Measurements from ENCODE around the gene PRR15.

PRR15 gene

DNA sequence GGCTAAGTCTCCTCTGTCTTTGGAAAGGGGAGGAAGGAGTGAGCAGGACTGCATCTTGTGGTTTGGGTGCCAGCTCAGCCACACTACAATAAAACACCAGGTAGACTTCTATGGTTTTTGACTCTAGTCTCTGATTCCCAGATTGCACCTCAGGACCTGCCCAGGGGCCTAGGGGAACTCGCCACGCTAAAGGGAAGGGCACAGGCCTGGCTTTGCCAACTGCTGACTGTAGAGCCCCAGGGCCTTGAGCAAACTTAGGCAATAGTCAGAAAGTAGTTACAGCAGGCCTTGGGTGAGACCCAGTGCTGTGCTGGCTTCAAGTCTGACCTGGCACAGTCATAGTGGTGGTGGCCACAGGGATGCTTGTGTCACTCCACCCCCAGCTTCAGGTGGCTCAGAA, 24.2 kb upstream of the PRR15 start:
- H2AFZ ChIP-seq (ENCODE audit: low read length): no peak overlapping the region
- H3K4me3 ChIP-seq (ENCODE audit: low read depth, low read length, poor library complexity, severe bottlenecking): no peak overlapping the region
- TF ChIP-seq, protein P1, sequence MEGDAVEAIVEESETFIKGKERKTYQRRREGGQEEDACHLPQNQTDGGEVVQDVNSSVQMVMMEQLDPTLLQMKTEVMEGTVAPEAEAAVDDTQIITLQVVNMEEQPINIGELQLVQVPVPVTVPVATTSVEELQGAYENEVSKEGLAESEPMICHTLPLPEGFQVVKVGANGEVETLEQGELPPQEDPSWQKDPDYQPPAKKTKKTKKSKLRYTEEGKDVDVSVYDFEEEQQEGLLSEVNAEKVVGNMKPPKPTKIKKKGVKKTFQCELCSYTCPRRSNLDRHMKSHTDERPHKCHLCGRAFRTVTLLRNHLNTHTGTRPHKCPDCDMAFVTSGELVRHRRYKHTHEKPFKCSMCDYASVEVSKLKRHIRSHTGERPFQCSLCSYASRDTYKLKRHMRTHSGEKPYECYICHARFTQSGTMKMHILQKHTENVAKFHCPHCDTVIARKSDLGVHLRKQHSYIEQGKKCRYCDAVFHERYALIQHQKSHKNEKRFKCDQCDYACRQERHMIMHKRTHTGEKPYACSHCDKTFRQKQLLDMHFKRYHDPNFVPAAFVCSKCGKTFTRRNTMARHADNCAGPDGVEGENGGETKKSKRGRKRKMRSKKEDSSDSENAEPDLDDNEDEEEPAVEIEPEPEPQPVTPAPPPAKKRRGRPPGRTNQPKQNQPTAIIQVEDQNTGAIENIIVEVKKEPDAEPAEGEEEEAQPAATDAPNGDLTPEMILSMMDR (IDR thresholded peaks at IDR 0.05; ENCODE audit: low read length): no peak
- TF ChIP-seq EZH2 (IDR thresholded peaks at IDR 0.05; ENCODE audit: borderline replicate concordance, low read length): no peak
- H3K27me3 ChIP-seq (ENCODE audit: insufficient read depth, low read length): no peaks in the 10 kb centered on the region
- H3K36me3 ChIP-seq (ENCODE audit: insufficient read depth, low read length): no peaks in the 10 kb centered on the region
- H3F3A ChIP-seq (ENCODE audit: insufficient read depth, low read length): no peaks in the 10 kb centered on the region
- H3K9me3 ChIP-seq (ENCODE audit: low read length): no peaks in the 10 kb centered on the region
- no peak overlapping the region for H3K9ac ChIP-seq (ENCODE audit: low read length)
- H3K27ac ChIP-seq (ENCODE audit: low read depth, low read length, poor library complexity, severe bottlenecking): no peak overlapping the region
- no peaks in the 10 kb centered on the region for H4K20me1 ChIP-seq (ENCODE audit: insufficient read depth, low read length)
- no peaks in the 10 kb centered on the region for H3K4me1 ChIP-seq (ENCODE audit: insufficient read depth, low read length, severe bottlenecking)
- H3K4me2 ChIP-seq (ENCODE audit: low read length): no peak overlapping the region
- no peaks in the 10 kb centered on the region for H3K79me2 ChIP-seq (ENCODE audit: insufficient read depth, low read length)
- H3K9me2 ChIP-seq (ENCODE audit: low read depth, low read length): 0 out of 2 replicates have a peak, but pooled peaks cover 5% of the 10 kb centered on the region

DNA sequence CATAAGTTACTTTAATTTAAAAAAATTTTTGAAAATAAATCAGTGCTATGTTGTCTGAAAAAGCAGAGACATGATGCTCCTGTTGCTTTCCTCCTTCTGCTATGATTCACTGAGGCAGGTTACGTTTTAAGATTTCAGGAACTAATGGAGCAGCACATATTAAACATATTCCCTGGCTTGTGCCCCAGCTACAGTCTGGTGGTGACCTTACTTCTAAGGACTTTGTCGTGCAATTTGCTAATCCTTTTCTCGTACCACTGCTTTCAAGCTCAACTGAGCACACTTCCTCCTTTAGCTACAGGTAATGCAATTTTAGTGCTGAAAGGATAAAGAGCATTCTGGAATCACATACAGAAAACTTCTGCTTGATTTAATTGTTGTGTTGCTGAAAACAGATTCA, 16.2 kb upstream of the PRR15 start:
- 0 out of 2 replicates have a peak, but pooled peaks cover 5% of the 10 kb centered on the region for H3K9me2 ChIP-seq (ENCODE audit: low read depth, low read length)

DNA sequence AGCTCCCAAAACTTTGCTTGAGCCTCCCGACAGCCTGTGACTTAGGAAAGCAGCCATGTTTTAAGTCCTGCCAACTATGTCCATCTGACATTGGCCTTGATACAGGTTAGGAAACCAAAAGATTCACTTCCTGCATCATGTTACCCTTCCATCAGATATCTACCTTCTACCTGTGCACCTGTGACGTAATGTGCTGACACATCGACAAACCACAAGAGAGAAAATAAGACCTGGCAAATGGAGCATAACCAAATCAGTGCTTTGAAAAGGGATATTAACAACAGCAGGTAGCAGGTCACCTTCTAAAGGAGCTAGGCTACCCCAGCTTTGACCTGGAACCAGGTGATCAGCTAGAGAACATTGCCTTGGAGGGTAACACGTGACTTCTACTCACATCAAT, 14.8 kb upstream of the PRR15 start:
- no peak overlapping the region for H2AFZ ChIP-seq (ENCODE audit: low read length)
- TF ChIP-seq, protein P1 (IDR thresholded peaks at IDR 0.05; ENCODE audit: low read length): no peak
- no peak for TF ChIP-seq EZH2 (IDR thresholded peaks at IDR 0.05; ENCODE audit: borderline replicate concordance, low read length)
- no peaks in the 10 kb centered on the region for H3K36me3 ChIP-seq (ENCODE audit: insufficient read depth, low read length)

More for the DNA sequence above, 16.2 kb upstream of the PRR15 start:
- Histone ChIP-seq H2AFZ (ENCODE audit: low read length) (no peak overlapping the region), H3K9ac (ENCODE audit: low read length) (no peak overlapping the region), H3K36me3 (ENCODE audit: insufficient read depth, low read length) (no peaks in the 10 kb centered on the region), H3K79me2 (ENCODE audit: insufficient read depth, low read length) (no peaks in the 10 kb centered on the region), H3K4me2 (ENCODE audit: low read length) (no peak overlapping the region), H3K9me3 (ENCODE audit: low read length) (no peaks in the 10 kb centered on the region), H3K27me3 (ENCODE audit: insufficient read depth, low read length) (no peaks in the 10 kb centered on the region; the same call in 1 of the 2 replicates), H3K4me3 (ENCODE audit: low read depth, low read length, poor library complexity, severe bottlenecking) (no peak overlapping the region), H3K4me1 (ENCODE audit: insufficient read depth, low read length, severe bottlenecking) (no peaks in the 10 kb centered on the region), H4K20me1 (ENCODE audit: insufficient read depth, low read length) (no peaks in the 10 kb centered on the region), H3K27ac (ENCODE audit: low read depth, low read length, poor library complexity, severe bottlenecking) (no peak overlapping the region), H3F3A (ENCODE audit: insufficient read depth, low read length) (no peaks in the 10 kb centered on the region)
- TF ChIP-seq, protein P1 (IDR thresholded peaks at IDR 0.05; ENCODE audit: low read length): no peak
- no peak for TF ChIP-seq EZH2 (IDR thresholded peaks at IDR 0.05; ENCODE audit: borderline replicate concordance, low read length)

More for the DNA sequence above, 14.8 kb upstream of the PRR15 start:
- Histone ChIP-seq H3K4me1 (ENCODE audit: insufficient read depth, low read length, severe bottlenecking) (no peaks in the 10 kb centered on the region), H3K4me3 (ENCODE audit: low read depth, low read length, poor library complexity, severe bottlenecking) (no peak overlapping the region), H3K9me3 (ENCODE audit: low read length) (no peaks in the 10 kb centered on the region), H3K79me2 (ENCODE audit: insufficient read depth, low read length) (no peaks in the 10 kb centered on the region), H3K9me2 (ENCODE audit: low read depth, low read length) (no peaks in the 10 kb centered on the region), H3K4me2 (ENCODE audit: low read length) (no peak overlapping the region), H3K9ac (ENCODE audit: low read length) (no peak overlapping the region), H3F3A (ENCODE audit: insufficient read depth, low read length) (no peaks in the 10 kb centered on the region), H3K27ac (ENCODE audit: low read depth, low read length, poor library complexity, severe bottlenecking) (no peak overlapping the region), H3K27me3 (ENCODE audit: insufficient read depth, low read length) (no peaks in the 10 kb centered on the region; the same call in 1 of the 2 replicates), H4K20me1 (ENCODE audit: insufficient read depth, low read length) (no peaks in the 10 kb centered on the region)
